ENCODE data around the gene AGFG1. TPM values are rescaled to one million over a fixed set of nuclear protein-coding genes. Genes with fewer than 3 reads are reported as not detected.

AGFG1 gene
- total and polyA plus RNA-seq, 2 donors (not counting 1 experiment from before 2014, with no cell fraction given), result 28.7 to 83.3 TPM

- H3K36me3 ChIP-seq (replicated peaks in 1 of 2; ENCODE audit: control extremely low read depth in 1 of 2, control insufficient read depth in 1 of 2, extremely low read depth in 1 of 2, insufficient read depth in 2 of 2, low read length in 1 of 2), result no peaks in the 10 kb centered on the region
- H3K79me2 ChIP-seq (ENCODE audit: control insufficient read depth, insufficient read depth, low read length), result no peaks in the 10 kb centered on the region
- ATAC-seq (ENCODE audit: low read depth), result no peak
- no peak overlapping the region for H2AFZ ChIP-seq (ENCODE audit: insufficient read depth, low read depth, low read length, poor library complexity, severe bottlenecking)
- 45% methylated on average over 2 of the region's 3 CpGs for WGBS (ENCODE audit: insufficient coverage)
- peak overlapping the region; percentile 31 for H3K4me2 ChIP-seq (replicated peaks; ENCODE audit: low read depth, low read length, poor library complexity, severe bottlenecking)
- Mint-ChIP-seq H3K4me3 (no peak overlapping the region), H3K27ac (no peak overlapping the region), H3K9me3 (ENCODE audit: insufficient read depth) (no peaks in the 10 kb centered on the region), H3K4me1 (peaks cover 17% of the 10 kb centered on the region), H3K27me3 (peaks cover 19% of the 10 kb centered on the region)
- TF ChIP-seq EZH2 (IDR thresholded peaks at IDR 0.05; ENCODE audit: borderline replicate concordance, insufficient read depth, low read depth, low read length, poor library complexity, severe bottlenecking) (no peak), CTCF (IDR thresholded peaks at IDR 0.05) (no peak)
- ChIA-PET CTCF (interaction anchor here (1.3 kb wide), 1 partner anchor 128 kb away, joined by 3 read pairs; no protein-coding TSS in a partner anchor), POLR2A (no interaction called here)
- H3K4me3 ChIP-seq (ENCODE audit: control extremely low read depth in 1 of 5, extremely low read depth in 1 of 5, insufficient read depth in 1 of 5, low read depth in 2 of 5, low read length in 4 of 5), result no peak overlapping the region
- intact Hi-C loops (cut with micrococcal nuclease), result no loop called here
- DNase-seq, result no peak
- H3K27me3 ChIP-seq (replicated peaks in 1 of 4; ENCODE audit: control extremely low read depth in 1 of 4, control insufficient read depth in 3 of 4, insufficient read depth in 4 of 4, low read length in 3 of 4), result peaks cover 0 to 7% (median 0%) of the 10 kb centered on the region in 4 experiments
- H4K20me1 ChIP-seq (ENCODE audit: control insufficient read depth, insufficient read depth, low read length, poor library complexity, severe bottlenecking), result no peaks in the 10 kb centered on the region
- H3K9ac ChIP-seq (ENCODE audit: low read length), result no peak overlapping the region
- H3K27ac ChIP-seq (ENCODE audit: low read length in 2 of 2), result no peak overlapping the region
- peaks cover 7 to 15% of the 10 kb centered on the region in 2 donors for H3K4me1 ChIP-seq (ENCODE audit: control insufficient read depth in 2 of 2, insufficient read depth in 2 of 2, low read length in 2 of 2)
- H3K9me3 ChIP-seq (ENCODE audit: control extremely low read depth in 1 of 3, control insufficient read depth in 2 of 3, insufficient read depth in 1 of 3, low read length in 2 of 3), result peaks cover 0 to 5% (median 0%) of the 10 kb centered on the region in 3 donors
Measured at GRCh38 chr2:227607941-227608340, 136.0 kb downstream of the AGFG1 start.

GRCh38 chr2:227608561-227609338 is 136.8 kb downstream of the AGFG1 start:
- ATAC-seq (ENCODE audit: low read depth) (peak; percentile 62), DNase-seq (peak; percentile 66)
- Histone ChIP-seq H2AFZ (ENCODE audit: insufficient read depth, low read depth, low read length, poor library complexity, severe bottlenecking) (no peak overlapping the region), H3K9ac (ENCODE audit: low read length) (no peak overlapping the region), H3K79me2 (ENCODE audit: control insufficient read depth, insufficient read depth, low read length) (no peaks in the 10 kb centered on the region), H3K27me3 (replicated peaks in 1 of 4; ENCODE audit: control extremely low read depth in 1 of 4, control insufficient read depth in 3 of 4, insufficient read depth in 4 of 4, low read length in 3 of 4) (peaks cover 0 to 7% (median 2%) of the 10 kb centered on the region in 4 experiments), H3K4me1 (ENCODE audit: control insufficient read depth in 2 of 2, insufficient read depth in 2 of 2, low read length in 2 of 2) (peaks cover 7 to 15% of the 10 kb centered on the region in 2 donors), H3K36me3 (replicated peaks in 1 of 2; ENCODE audit: control extremely low read depth in 1 of 2, control insufficient read depth in 1 of 2, extremely low read depth in 1 of 2, insufficient read depth in 2 of 2, low read length in 1 of 2) (no peaks in the 10 kb centered on the region), H3K4me3 (ENCODE audit: control extremely low read depth in 1 of 5, extremely low read depth in 1 of 5, insufficient read depth in 1 of 5, low read depth in 2 of 5, low read length in 4 of 5) (no peak overlapping the region), H3K4me2 (replicated peaks; ENCODE audit: low read depth, low read length, poor library complexity, severe bottlenecking) (peak overlapping the region; percentile 31), H3K27ac (ENCODE audit: low read length in 2 of 2) (no peak overlapping the region), H3K9me3 (ENCODE audit: control extremely low read depth in 1 of 3, control insufficient read depth in 2 of 3, insufficient read depth in 1 of 3, low read length in 2 of 3) (peaks cover 0 to 5% (median 0%) of the 10 kb centered on the region in 3 donors), H4K20me1 (ENCODE audit: control insufficient read depth, insufficient read depth, low read length, poor library complexity, severe bottlenecking) (no peaks in the 10 kb centered on the region)
- CTCF ChIA-PET, result interaction anchor here (1.3 kb wide), 1 partner anchor 128 kb away, joined by 3 read pairs; no protein-coding TSS in a partner anchor
- intact Hi-C loops (cut with micrococcal nuclease), result no loop called here
- 24% methylated on average over 10 of the region's 16 CpGs for WGBS (ENCODE audit: insufficient coverage)
- H3K9me3 Mint-ChIP-seq (ENCODE audit: insufficient read depth), result no peaks in the 10 kb centered on the region
- TF ChIP-seq EZH2 (IDR thresholded peaks at IDR 0.05; ENCODE audit: borderline replicate concordance, insufficient read depth, low read depth, low read length, poor library complexity, severe bottlenecking) (no peak), CTCF (IDR thresholded peaks at IDR 0.05) (no peak)
- H3K4me3 Mint-ChIP-seq, result no peak overlapping the region
- peaks cover 17% of the 10 kb centered on the region for H3K4me1 Mint-ChIP-seq
- peaks cover 17% of the 10 kb centered on the region for H3K27me3 Mint-ChIP-seq
- peak overlapping the region; percentile 37 for H3K27ac Mint-ChIP-seq
- POLR2A ChIA-PET, result no interaction called here

All from B cell (primary cell).